ENCODE data around the gene LRBA. TPM values are rescaled to one million over a fixed set of nuclear protein-coding genes. Genes with fewer than 3 reads are reported as not detected.

LRBA gene
- total and polyA plus RNA-seq, 3 donors from 2014 or later: 24.6 to 61.1 (median 60.8) TPM

DNA sequence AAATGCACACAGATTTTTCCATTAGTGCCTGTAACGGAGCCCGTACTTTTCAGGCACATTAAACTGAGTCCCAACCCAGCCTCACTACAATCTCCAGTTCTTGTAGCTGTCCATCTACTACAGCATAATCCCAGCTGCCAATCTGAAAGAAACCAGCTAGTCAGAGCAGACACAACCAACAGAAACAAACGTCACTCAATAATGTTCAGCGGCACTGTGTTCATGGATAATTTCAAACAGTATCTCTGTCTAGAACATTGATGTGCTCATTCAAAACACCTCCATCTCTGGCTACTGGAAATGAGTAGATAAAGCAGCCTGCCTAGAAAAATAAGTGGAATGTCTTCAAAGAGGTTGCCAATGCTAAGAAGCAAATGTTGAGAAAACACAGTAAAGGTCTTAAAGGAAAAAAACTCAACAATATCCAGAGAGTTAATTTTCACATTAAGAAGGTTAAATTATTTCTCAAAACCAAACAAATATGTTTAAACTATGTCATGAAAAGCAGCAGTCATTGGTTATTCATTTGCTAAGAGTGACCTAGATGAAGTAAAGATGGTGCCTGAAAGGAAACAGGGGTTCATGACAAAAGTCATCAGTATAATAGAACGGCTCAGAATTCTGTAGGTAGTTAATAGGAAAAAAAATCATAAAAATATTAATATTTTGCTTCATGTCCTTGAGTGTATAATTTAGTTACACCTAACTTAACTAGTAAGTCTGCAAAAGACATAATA, 678.2 kb downstream of the LRBA start:
- no peak for TF ChIP-seq CTCF (IDR thresholded peaks at IDR 0.05)
- no peak for TF ChIP-seq POLR2A (IDR thresholded peaks at IDR 0.05)
- H3K36me3 ChIP-seq (ENCODE audit: low read depth, missing control alignments): no peaks in the 10 kb centered on the region
- intact Hi-C loops (cut with DNase I; ENCODE audit: low total_unique reads): no loop called here
- no peaks in the 10 kb centered on the region for H3K9me3 ChIP-seq
- no peak overlapping the region for H3K4me3 ChIP-seq
- no peak for DNase-seq
- 86 to 93% methylated on average over 5 of the region's 5 CpGs for WGBS, 2 donors
- no peaks in the 10 kb centered on the region for H3K4me1 ChIP-seq
- H3K27ac ChIP-seq: no peak overlapping the region
- no peaks in the 10 kb centered on the region for H3K27me3 ChIP-seq

- no peaks in the 10 kb centered on the region for H3K9me3 ChIP-seq
- no peak overlapping the region for H3K4me3 ChIP-seq
- no peaks in the 10 kb centered on the region for H3K4me1 ChIP-seq
- no peak for DNase-seq
- H3K36me3 ChIP-seq (ENCODE audit: low read depth, missing control alignments): no peaks in the 10 kb centered on the region
- no peaks in the 10 kb centered on the region for H3K27me3 ChIP-seq
- intact Hi-C loops (cut with DNase I; ENCODE audit: low total_unique reads): no loop called here
- TF ChIP-seq CTCF (IDR thresholded peaks at IDR 0.05) (no peak), POLR2A (IDR thresholded peaks at IDR 0.05) (no peak)
- H3K27ac ChIP-seq: no peak overlapping the region
Observed at GRCh38 chr4:150332961-150333360, 682.1 kb downstream of the LRBA start.

DNA sequence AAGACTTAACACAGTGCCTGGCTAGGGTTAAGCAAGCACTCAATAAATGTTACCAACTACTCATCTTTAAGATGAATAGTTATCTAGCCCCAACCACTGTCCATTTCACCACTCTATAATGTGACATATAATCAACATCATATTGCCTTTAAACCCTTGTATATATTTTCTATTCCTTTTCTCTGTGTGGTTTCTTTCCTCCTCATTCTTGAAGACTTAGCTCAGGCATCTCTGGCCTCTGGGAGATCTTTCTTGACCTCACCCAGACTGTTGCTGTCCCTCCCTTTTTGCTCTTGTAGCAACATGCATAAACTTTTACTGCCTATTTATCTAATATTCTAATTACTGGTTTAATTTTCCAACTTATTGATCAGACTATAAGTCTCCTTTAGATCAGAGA, 683.0 kb downstream of the LRBA start:
- Histone ChIP-seq H3K36me3 (ENCODE audit: low read depth, missing control alignments) (no peaks in the 10 kb centered on the region), H3K27me3 (no peaks in the 10 kb centered on the region), H3K27ac (no peak overlapping the region), H3K4me1 (no peaks in the 10 kb centered on the region), H3K4me3 (no peak overlapping the region), H3K9me3 (no peaks in the 10 kb centered on the region)
- no peak for DNase-seq
- intact Hi-C loops (cut with DNase I; ENCODE audit: low total_unique reads): no loop called here
- TF ChIP-seq POLR2A (IDR thresholded peaks at IDR 0.05): no peak
- no peak for TF ChIP-seq CTCF (IDR thresholded peaks at IDR 0.05)

DNA sequence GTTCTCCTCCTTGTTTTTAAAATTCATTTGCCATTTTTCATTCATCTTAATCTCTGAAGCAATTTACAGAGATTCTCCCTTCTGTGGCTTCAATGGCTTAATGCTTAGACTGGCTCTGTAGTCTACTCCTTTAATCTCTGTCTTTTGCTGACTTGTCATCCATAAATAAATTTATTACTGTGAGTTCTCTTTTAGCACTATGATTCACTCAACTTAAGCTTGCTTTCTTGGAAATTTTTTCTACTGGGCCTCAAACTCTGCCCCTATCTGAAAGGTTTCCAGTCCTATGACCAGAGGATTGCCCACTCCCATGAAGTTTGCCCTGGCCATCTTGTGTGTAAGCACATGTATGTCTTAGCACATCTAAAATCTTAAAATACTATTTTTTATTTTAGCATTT, 685.7 kb downstream of the LRBA start:
- no peak for DNase-seq
- Histone ChIP-seq H3K4me1 (no peaks in the 10 kb centered on the region), H3K36me3 (ENCODE audit: low read depth, missing control alignments) (no peaks in the 10 kb centered on the region), H3K27me3 (no peaks in the 10 kb centered on the region), H3K27ac (no peak overlapping the region), H3K9me3 (no peaks in the 10 kb centered on the region), H3K4me3 (no peak overlapping the region)
- no peak for TF ChIP-seq POLR2A (IDR thresholded peaks at IDR 0.05)
- no peak for TF ChIP-seq CTCF (IDR thresholded peaks at IDR 0.05)
- intact Hi-C loops (cut with DNase I; ENCODE audit: low total_unique reads): no loop called here

DNA sequence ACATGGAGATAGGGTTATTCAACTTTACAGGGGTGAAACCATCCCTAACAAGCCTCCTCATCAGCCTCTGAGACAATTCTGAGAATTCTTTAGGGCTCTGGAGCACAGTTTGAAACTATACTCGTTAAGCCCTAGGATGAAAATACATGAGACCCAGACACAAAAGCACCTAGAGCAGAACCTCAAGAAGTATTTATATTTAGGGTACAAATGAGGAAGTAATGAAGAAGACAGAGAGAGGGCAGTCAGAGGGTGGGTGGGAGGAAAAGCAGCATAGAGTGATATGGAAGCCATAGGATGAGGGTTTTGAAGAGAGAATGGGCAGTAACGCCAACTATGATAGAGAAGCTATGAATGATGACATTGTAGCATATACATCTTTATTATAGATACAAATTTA, 686.6 kb downstream of the LRBA start:
- Histone ChIP-seq H3K27ac (no peak overlapping the region), H3K9me3 (no peaks in the 10 kb centered on the region), H3K36me3 (ENCODE audit: low read depth, missing control alignments) (no peaks in the 10 kb centered on the region), H3K4me3 (no peak overlapping the region), H3K27me3 (no peaks in the 10 kb centered on the region), H3K4me1 (no peaks in the 10 kb centered on the region)
- intact Hi-C loops (cut with DNase I; ENCODE audit: low total_unique reads): no loop called here
- no peak for DNase-seq
- WGBS, 2 donors: 83 to 87% methylated on average over 2 of the region's 2 CpGs
- TF ChIP-seq POLR2A (IDR thresholded peaks at IDR 0.05): no peak
- no peak for TF ChIP-seq CTCF (IDR thresholded peaks at IDR 0.05)

Measured in testis (tissue), 3 donors.